PFSK-1 (cell line): Measurements from ENCODE around the gene HTRA3.

Source experiments
- FOXP2 ChIP-seq: optimal IDR thresholded peaks from 2 replicates; pipeline ENCODE3; 2011; ENCODE audit warnings: borderline replicate concordance, control low read depth, inconsistent platforms; ENCODE audit not compliant: insufficient read depth; ENCODE audit errors: extremely low read length, extremely low read depth
- POLR2AphosphoS5 ChIP-seq: IDR thresholded peaks from 2 replicates; pipeline ENCODE4 v1.6.1; 2012; ENCODE audit warnings: low read depth, mild to moderate bottlenecking, control low read depth, low read length, moderate library complexity
- SIN3A ChIP-seq: IDR thresholded peaks from 2 replicates; pipeline ENCODE4 v1.6.1; 2012; ENCODE audit warnings: mild to moderate bottlenecking, low read length, moderate library complexity, borderline replicate concordance; ENCODE audit not compliant: insufficient read depth
- TAF1 ChIP-seq: IDR thresholded peaks from 2 replicates; pipeline ENCODE4 v1.6.1; 2012; ENCODE audit warnings: low read length, control low read depth, borderline replicate concordance; ENCODE audit not compliant: insufficient read depth
- TF ChIP-seq, protein P1 (sequence below), 2 experiments: IDR thresholded peaks; 2 replicates each; pipeline versions ENCODE4 v1.6.1 to v1.8.0; 2011 to 2012; ENCODE audit warnings: low read depth in 2 of 2, low read length in 2 of 2, control low read depth in 1 of 2, inconsistent platforms in 1 of 2, mild to moderate bottlenecking in 1 of 2, moderate library complexity in 1 of 2; ENCODE audit not compliant: insufficient read depth in 1 of 2

Gene HTRA3

DNA sequence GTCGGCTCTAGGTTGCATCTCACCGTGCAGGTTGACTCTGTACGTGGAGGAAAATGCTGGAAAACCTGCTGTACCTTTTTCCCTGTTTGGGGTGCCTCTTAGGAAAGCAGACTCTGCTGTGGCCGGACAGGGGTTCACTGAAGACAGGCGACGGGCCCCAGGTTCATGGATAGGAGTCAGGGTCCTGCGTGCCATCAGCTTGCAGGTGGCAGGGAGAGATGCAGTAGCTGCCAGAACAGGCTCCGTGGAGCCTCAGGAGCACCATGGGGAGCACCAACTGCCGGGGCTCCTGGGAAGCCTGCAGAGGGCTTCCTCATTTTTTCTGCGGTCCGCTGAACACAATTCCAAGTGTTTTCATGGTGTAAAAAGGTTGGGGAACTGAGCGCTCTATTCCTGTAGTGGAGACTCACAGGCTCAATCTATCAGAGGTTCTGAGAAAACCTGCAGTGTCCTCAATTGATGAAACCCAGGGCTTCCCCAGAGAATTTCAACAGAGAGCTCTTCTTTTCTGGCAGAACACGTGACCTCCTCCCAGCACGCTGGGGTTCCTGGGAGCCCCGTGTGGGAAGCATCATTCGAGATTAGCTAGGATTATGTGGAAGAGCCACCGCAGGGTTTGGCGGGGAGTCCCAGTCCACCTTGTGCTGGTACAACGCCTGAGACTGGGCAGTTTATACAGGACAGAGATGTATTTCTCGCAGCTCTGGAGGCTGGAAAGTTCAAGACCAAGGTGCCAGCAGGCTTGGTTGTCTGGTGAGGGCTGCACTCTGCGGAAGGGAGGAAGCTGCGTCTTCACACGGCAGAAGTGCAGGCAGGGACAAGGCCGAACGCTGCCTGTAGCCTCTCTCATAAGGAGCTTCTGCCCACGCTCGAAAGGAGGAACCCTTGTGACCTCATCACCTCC is 1.6 kb downstream of the HTRA3 start:
- TF ChIP-seq FOXP2 (no peak), TAF1 (no peak), SIN3A (no peak), POLR2AphosphoS5 (no peak)
- TF ChIP-seq, protein P1, sequence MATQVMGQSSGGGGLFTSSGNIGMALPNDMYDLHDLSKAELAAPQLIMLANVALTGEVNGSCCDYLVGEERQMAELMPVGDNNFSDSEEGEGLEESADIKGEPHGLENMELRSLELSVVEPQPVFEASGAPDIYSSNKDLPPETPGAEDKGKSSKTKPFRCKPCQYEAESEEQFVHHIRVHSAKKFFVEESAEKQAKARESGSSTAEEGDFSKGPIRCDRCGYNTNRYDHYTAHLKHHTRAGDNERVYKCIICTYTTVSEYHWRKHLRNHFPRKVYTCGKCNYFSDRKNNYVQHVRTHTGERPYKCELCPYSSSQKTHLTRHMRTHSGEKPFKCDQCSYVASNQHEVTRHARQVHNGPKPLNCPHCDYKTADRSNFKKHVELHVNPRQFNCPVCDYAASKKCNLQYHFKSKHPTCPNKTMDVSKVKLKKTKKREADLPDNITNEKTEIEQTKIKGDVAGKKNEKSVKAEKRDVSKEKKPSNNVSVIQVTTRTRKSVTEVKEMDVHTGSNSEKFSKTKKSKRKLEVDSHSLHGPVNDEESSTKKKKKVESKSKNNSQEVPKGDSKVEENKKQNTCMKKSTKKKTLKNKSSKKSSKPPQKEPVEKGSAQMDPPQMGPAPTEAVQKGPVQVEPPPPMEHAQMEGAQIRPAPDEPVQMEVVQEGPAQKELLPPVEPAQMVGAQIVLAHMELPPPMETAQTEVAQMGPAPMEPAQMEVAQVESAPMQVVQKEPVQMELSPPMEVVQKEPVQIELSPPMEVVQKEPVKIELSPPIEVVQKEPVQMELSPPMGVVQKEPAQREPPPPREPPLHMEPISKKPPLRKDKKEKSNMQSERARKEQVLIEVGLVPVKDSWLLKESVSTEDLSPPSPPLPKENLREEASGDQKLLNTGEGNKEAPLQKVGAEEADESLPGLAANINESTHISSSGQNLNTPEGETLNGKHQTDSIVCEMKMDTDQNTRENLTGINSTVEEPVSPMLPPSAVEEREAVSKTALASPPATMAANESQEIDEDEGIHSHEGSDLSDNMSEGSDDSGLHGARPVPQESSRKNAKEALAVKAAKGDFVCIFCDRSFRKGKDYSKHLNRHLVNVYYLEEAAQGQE (IDR thresholded peaks at IDR 0.05; ENCODE audit: insufficient read depth in 1 of 2, low read depth in 2 of 2, low read length in 2 of 2) = no peak

DNA sequence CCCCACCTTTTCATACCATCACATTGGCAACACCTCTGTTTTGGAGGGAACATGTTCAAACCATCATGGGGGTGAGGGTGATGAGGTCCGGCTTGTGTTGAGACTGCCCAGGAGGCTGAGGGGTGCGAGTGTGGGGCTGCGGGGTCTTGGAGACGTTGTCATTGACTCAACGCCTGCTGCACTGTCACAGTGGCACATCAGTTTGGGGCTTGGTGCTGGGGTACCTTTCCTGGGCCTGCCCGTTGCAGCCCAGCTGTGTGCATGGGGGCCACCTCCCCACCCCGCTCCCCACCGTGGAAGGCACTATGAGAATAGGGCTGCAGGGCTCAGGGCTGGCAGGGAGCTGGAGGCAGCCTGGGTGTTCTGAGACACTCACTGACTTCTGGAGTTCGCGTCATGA is 2.3 kb downstream of the HTRA3 start:
- TF ChIP-seq POLR2AphosphoS5 (no peak), FOXP2 (no peak), TAF1 (no peak), SIN3A (no peak)
- TF ChIP-seq, protein P1 (IDR thresholded peaks at IDR 0.05; ENCODE audit: insufficient read depth in 1 of 2, low read depth in 2 of 2, low read length in 2 of 2) = no peak

DNA sequence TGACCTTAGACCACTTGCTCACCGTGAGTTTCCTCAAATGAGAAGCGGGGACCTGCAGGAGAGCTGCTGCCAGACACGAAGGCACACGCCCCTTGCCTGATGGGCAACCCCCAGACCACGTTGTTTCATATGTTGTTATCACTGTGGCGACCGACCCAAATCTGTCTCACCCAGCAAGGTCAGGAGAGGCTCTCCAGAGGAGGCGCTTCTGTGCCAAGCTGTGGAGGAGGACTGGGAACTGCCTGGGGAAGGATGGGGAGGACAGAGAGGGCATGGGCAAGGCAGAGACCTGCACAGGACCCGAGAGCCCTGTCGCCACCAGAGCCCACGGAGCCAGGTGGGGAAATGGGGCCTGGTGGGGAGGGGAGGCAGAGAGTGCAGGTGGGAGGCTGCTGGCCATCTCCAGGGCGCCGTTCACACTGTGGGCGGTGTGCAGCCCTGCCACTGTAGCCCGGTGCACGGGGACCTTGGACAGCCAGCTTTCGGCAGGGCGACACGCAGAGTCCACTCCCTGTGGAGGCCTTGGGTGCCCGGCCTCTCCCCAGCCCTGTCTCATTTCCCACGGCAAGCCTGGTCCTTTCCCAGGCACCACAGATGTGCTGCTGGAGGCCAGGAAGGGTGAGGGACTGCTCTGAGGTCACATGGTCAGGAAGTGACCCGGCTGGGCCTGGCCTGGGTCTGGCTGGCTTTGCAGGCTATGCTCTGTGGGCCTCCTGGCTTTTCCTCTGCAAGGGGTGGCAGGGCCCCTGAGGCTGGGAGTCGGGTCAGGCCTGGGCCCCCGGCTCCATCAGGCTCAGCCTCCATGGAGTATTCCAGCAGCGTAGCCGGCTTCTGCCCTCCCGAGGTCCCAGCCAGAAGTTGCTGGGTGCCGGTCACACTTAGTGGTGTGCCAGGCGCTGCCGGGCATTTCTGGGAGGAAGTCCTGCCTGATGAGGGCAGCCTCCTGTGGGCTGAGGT is 3.2 kb downstream of the HTRA3 start:
- TF ChIP-seq, protein P1 (IDR thresholded peaks at IDR 0.05; ENCODE audit: insufficient read depth in 1 of 2, low read depth in 2 of 2, low read length in 2 of 2) = no peak
- TF ChIP-seq TAF1 (no peak), FOXP2 (no peak), POLR2AphosphoS5 (no peak), SIN3A (no peak)

DNA sequence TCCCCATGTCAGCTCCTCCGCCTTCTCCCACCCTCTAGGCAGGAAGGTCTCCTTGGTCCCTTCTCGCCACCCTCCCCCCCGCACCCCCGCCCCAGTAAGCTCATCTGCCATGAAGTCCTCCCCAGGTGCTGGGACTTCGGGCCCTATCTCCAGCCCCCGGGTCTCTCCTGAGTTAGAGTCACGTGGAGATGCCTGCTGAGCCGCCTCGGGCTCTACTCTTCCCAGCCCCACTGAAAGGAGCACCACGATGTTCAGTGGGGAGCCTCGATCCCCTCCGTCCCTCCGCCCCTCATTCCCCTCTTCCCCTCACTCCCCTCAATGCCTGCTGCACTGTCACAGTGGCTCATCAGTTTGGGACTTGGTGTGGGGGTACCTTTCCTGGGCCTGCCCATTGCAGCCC is 3.9 kb downstream of the HTRA3 start:
- TF ChIP-seq POLR2AphosphoS5 = no peak
- no peak for TF ChIP-seq SIN3A
- TF ChIP-seq, protein P1 (IDR thresholded peaks at IDR 0.05; ENCODE audit: insufficient read depth in 1 of 2, low read depth in 2 of 2, low read length in 2 of 2) = no peak
- TF ChIP-seq FOXP2 = no peak
- TF ChIP-seq TAF1 = no peak
